SH-SY5Y (cell line): Measurements from ENCODE around the gene SLC4A7.

Experiments
- GATA2 ChIP-seq: IDR thresholded peaks from 2 replicates; pipeline ENCODE4 v1.6.1; 2011; ENCODE audit warnings: mild to moderate bottlenecking, low read depth, low read length
- GATA3 ChIP-seq: IDR thresholded peaks from 2 replicates; pipeline ENCODE4 v1.6.1; 2011; ENCODE audit warnings: low read depth, mild to moderate bottlenecking, low read length, moderate library complexity

DNA sequence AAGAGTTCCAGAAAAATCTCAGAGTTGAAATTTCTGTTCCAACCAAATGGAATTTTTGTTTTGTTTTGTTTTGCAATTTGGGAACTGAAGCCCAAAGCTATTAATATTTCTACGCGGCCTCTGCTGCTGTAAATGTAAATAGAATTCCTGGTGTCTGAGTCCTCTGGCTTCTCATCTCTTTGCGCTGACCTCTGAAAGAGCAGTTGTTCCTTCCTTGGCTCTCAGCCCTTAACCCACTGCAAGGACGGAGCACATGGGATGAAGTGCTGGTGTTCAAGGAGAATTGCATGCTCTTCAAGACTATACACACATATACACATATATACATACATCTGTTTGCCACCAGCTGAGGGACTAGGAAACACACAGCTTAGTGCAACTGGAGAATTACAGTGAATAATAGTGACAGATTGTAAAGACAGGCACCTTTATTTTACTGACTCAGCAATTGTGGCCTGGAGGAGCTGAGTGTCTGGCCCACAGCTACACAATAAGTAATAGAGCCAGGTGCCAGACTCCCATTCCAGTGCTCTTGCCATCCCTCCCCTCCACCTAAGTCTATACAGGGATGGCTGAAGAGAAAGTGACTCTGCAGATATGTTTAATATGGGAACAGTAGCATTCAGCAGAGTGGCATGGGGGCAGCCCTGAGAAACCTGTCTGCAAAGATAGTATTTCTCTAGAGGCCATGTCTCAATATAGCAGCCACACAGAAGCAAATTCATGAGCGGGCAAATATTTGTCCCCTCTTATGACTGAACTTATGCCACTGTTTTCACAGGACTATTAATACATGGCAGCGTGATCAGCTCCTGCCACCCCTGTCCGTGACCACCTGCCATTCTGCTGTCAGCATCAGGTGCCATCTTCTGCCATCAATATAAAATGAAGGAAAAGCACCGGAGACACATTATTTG lies 157.3 kb downstream of the SLC4A7 start:
- TF ChIP-seq GATA2, result no peak
- TF ChIP-seq GATA3, result no peak
